ENCODE results near the gene MPPED2.

DNA sequence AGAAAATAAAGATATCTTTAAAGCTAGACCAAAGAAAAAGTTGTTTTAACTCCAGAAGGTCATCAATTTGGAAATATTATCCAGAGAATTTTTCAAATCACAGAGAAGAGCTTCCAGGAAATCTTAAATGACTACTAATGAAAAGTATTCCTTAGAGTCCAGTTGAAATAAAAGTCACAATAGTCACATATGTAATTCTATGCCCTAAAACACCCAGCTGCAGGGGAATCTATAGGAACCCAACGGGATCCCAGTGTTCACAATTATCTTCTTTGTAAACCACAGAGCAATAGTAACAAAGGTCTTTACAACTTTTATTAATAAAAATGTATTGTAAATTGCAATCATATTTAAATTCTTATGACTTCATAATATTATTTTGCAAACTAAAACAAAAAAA lies 27.1 kb downstream of the MPPED2 start:
- no peak for TF ChIP-seq EZH2 (IDR thresholded peaks at IDR 0.05; ENCODE audit: borderline replicate concordance)
- TF ChIP-seq, protein P1, sequence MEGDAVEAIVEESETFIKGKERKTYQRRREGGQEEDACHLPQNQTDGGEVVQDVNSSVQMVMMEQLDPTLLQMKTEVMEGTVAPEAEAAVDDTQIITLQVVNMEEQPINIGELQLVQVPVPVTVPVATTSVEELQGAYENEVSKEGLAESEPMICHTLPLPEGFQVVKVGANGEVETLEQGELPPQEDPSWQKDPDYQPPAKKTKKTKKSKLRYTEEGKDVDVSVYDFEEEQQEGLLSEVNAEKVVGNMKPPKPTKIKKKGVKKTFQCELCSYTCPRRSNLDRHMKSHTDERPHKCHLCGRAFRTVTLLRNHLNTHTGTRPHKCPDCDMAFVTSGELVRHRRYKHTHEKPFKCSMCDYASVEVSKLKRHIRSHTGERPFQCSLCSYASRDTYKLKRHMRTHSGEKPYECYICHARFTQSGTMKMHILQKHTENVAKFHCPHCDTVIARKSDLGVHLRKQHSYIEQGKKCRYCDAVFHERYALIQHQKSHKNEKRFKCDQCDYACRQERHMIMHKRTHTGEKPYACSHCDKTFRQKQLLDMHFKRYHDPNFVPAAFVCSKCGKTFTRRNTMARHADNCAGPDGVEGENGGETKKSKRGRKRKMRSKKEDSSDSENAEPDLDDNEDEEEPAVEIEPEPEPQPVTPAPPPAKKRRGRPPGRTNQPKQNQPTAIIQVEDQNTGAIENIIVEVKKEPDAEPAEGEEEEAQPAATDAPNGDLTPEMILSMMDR (IDR thresholded peaks at IDR 0.05; ENCODE audit: poor library complexity) = no peak
- TF ChIP-seq EZH2phosphoT487 (IDR thresholded peaks at IDR 0.05; ENCODE audit: low read depth, severe bottlenecking, unreplicated experiment) = no peak

Data from hepatocyte (in vitro differentiated cells).